Mucosa of descending colon (tissue), 3 donors: ENCODE results near the gene RPS5. TPM values are rescaled to one million over a fixed set of nuclear protein-coding genes. Genes with fewer than 3 reads are reported as not detected.
A peak's percentile ranks its signal among the peaks of the same experiment; 100 is the strongest.
"Not testable (repeated sequence)": the region's sequence is repeated elsewhere in the genome, so short reads cannot be mapped to it uniquely, and the experiment has no call there.

Experiments
- ATAC-seq: fragments of 200-7000 bp; cut with Tn5 transposase; one replicate; pipeline ENCODE4 v1.9.1; 2020; ENCODE audit warnings: mild to moderate bottlenecking, moderate library complexity
- DNase-seq, 3 donors: peaks; one replicate each; pipeline ENCODE4 v3.0.0-alpha.2; 2020
- H3K36me3 ChIP-seq: fragments of 200-600 bp; one replicate; pipeline ENCODE4 v1.8.0; 2021; ENCODE audit warnings: low read depth, mild to moderate bottlenecking
- H3K4me1 ChIP-seq: fragments of 200-600 bp; one replicate; pipeline ENCODE4 v1.8.0; 2021; ENCODE audit warnings: low read depth, mild to moderate bottlenecking
- H3K4me3 ChIP-seq: fragments of 200-600 bp; one replicate; pipeline ENCODE4 v1.8.0; 2021; ENCODE audit warnings: mild to moderate bottlenecking
- H3K9me3 ChIP-seq: fragments of 200-600 bp; one replicate; pipeline ENCODE4 v1.8.0; 2021; ENCODE audit warnings: mild to moderate bottlenecking
- intact Hi-C, 2 donors: fragments of 100-400 bp; cut with DNase I in 1 of 2; cut with micrococcal nuclease in 1 of 2; formaldehyde crosslinking; loops; one replicate each; pipeline versions ENCODE4 v1.11.0 to v1.11.1; 2022; cut with DNase I, micrococcal nuclease
- long read RNA-seq, 2 donors: library from polyadenylated mRNA; unstranded; transcript quantifications; one replicate each; pipeline ENCODE4 v2.0.0, GENCODE V29; 2019 to 2021
- total RNA-seq, 3 donors: library from RNA; stranded (reverse); fragmentation: NEBNext Ultra II Directional in 2 of 3; extraction: Animal tissue kit (Norgen Biotek cat#: 25700) in 2 of 3; gene quantifications; one replicate each; pipeline versions ENCODE4 v1.2.1 to v1.2.4, GENCODE V29; 2021 to 2023
- TF ChIP-seq, protein P1 (sequence below): fragments of 200-600 bp; IDR thresholded peaks from one replicate; pipeline ENCODE4 v1.8.0; 2022; ENCODE audit warnings: antibody characterized with exemption, mild to moderate bottlenecking
- donor health status: DM: no; HTN: no; CAD: no; lungs with moderate emphysema.
- donor health status: DM: no; HTN: no; CAD: no.
- donor health status: DM: no; HTN: yes; CAD: no.

RPS5 gene
- 100 to 1,000 TPM; 692 to 768 (median 754) TPM for total RNA-seq
- long read RNA-seq, donor 1, transcript RPS5-201 (6 exons, 740 nt) = major isoform, 503 of 523 reads
- long read RNA-seq, donor 1, transcript RPS5-202 (5 exons, 1,520 nt) = minor isoform, 6 of 523 reads
- long read RNA-seq, donor 1, partial matches to known transcripts = 11 of 523 reads
- long read RNA-seq, donor 1, other reads (novel, unspliced or antisense) = 2 of 523 reads
- long read RNA-seq, donor 2, transcript RPS5-201 (6 exons, 740 nt) = major isoform, 344 of 356 reads
- long read RNA-seq, donor 2, partial matches to known transcripts = 1 of 356 reads
- long read RNA-seq, donor 2, other reads (novel, unspliced or antisense) = 6 of 356 reads

DNA sequence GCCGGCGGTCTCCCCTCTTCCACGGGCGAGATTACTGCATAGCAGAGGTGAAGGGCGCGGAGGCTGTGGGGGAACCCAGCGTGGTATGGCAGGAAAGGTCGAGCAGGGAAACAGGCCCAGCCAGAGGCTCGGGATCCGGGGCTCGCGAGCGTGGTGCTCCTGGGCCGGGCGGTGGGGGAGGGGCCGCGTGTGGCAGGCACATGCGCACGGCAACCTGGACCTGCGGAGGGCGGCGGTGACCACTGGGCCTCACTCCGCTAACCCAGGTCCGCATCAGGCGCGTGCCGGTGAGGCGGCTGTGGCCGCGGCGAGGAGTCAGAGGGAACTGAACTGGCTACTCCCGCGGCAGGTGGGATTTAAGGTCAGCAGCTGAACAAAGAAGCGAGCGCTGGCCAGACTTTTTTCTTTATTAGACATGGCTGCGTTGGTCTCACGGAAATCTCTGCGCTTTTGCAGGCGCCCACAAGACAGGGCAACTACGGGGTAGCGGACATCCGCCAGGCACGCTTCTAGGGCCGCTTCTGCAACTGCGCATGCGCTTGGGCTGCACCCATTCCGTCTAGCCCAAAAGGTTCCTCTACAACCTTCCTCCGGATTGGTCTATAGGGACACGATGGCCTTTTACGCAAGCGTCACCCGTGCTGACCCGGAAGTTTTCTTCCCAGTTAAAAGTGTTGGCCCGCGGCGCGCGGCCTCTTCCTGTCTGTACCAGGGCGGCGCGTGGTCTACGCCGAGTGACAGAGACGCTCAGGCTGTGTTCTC lies at the start of gene RPS5:
TSS of gene RPS5 (plus strand) at position 694 of the 762 bp plus-strand sequence. CDS start 869 bp downstream, outside the sequence.
- peak within 1 kb of the TSS; percentile 42 for H3K4me3 ChIP-seq
- DNase-seq = peak; percentile 96 to 98 (median 97)
- intact Hi-C loops = no loop called here

DNA sequence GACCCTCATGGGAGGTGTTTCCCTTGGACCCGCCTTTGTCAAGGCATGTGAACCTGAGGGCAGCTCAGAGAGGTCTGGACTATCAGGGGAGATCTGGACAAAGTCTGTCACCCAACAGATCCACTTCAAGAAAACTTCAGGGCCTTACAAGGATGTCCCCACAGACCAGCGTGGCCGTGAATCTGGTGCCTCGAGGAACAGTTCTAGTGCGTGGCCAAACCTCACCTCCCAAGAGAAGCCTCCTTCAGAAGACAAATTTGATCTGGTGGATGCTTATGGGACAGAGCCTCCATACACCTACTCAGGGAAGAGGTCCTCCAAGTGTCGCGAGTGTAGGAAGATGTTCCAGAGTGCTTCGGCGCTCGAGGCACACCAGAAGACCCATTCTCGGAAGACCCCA lies 48.7 kb upstream of the RPS5 start:
- ATAC-seq (no peak), DNase-seq (no peak)
- H3K4me3 ChIP-seq = no peak overlapping the region
- intact Hi-C loops = no loop called here
- no peaks in the 10 kb centered on the region for H3K36me3 ChIP-seq
- H3K4me1 ChIP-seq = no peaks in the 10 kb centered on the region
- TF ChIP-seq, protein P1, sequence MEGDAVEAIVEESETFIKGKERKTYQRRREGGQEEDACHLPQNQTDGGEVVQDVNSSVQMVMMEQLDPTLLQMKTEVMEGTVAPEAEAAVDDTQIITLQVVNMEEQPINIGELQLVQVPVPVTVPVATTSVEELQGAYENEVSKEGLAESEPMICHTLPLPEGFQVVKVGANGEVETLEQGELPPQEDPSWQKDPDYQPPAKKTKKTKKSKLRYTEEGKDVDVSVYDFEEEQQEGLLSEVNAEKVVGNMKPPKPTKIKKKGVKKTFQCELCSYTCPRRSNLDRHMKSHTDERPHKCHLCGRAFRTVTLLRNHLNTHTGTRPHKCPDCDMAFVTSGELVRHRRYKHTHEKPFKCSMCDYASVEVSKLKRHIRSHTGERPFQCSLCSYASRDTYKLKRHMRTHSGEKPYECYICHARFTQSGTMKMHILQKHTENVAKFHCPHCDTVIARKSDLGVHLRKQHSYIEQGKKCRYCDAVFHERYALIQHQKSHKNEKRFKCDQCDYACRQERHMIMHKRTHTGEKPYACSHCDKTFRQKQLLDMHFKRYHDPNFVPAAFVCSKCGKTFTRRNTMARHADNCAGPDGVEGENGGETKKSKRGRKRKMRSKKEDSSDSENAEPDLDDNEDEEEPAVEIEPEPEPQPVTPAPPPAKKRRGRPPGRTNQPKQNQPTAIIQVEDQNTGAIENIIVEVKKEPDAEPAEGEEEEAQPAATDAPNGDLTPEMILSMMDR = no peak
- no peaks in the 10 kb centered on the region for H3K9me3 ChIP-seq

More for the DNA sequence above, at the start of gene RPS5:
- TF ChIP-seq, protein P1 = no peak
- Histone ChIP-seq H3K9me3 (no peaks in the 10 kb centered on the region), H3K36me3 (no peaks in the 10 kb centered on the region), H3K4me1 (peaks cover 19% of the 10 kb centered on the region)
- peak; percentile 95 for ATAC-seq

DNA sequence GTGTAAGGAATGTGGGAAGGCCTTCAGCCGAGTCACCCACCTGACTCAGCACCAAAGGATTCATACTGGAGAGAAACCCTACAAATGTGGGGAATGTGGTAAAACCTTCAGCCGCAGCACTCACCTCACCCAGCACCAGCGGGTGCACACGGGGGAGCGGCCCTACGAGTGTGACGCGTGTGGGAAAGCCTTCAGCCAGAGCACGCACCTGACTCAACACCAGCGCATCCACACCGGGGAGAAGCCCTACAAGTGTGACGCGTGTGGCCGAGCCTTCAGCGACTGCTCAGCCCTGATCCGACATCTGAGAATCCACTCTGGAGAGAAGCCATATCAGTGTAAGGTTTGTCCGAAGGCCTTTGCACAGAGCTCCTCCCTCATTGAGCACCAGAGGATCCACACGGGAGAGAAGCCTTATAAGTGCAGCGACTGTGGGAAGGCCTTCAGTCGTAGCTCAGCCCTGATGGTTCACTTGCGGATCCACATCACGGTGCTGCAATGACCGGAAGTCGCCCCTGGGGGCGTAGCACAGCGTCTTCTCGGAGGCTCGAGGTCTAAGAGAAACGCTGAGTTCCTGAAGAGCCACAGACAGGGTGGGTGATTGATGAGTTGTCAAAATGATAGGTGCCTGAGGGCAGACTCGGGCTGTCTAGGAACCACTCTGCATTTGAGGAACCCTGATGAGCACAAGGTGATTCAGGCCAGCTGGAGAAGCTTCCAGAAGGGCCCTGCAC lies 48.1 kb upstream of the RPS5 start:
- DNase-seq (no peak), ATAC-seq (no peak)
- Histone ChIP-seq H3K36me3 (no peaks in the 10 kb centered on the region), H3K4me1 (no peaks in the 10 kb centered on the region), H3K4me3 (no peak overlapping the region), H3K9me3 (no peaks in the 10 kb centered on the region)
- intact Hi-C loops = no loop called here
- TF ChIP-seq, protein P1 = no peak

DNA sequence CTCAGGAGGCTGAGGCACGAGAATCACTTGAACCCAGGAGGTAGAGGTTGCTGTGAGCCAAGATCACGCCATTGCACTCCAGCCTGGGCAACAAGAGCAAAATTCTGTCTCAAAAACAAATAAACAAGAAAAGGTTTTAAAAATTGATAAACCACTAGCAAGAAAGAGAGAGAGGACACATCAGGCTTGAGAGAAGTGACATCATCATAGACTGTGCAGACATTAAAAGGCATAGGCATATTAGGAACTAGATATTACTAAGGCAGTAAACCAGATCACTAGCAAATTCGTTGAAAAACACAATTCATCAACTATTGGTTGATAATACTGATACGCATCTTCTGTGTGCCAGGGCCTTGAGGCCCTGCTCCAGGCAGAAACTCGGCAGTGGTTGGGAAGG lies 41.5 kb upstream of the RPS5 start:
- DNase-seq = no peak
- TF ChIP-seq, protein P1 = no peak
- no peak for ATAC-seq
- Histone ChIP-seq H3K4me3 (no peak overlapping the region), H3K9me3 (no peaks in the 10 kb centered on the region), H3K36me3 (no peaks in the 10 kb centered on the region), H3K4me1 (no peaks in the 10 kb centered on the region)
- intact Hi-C loops = no loop called here

DNA sequence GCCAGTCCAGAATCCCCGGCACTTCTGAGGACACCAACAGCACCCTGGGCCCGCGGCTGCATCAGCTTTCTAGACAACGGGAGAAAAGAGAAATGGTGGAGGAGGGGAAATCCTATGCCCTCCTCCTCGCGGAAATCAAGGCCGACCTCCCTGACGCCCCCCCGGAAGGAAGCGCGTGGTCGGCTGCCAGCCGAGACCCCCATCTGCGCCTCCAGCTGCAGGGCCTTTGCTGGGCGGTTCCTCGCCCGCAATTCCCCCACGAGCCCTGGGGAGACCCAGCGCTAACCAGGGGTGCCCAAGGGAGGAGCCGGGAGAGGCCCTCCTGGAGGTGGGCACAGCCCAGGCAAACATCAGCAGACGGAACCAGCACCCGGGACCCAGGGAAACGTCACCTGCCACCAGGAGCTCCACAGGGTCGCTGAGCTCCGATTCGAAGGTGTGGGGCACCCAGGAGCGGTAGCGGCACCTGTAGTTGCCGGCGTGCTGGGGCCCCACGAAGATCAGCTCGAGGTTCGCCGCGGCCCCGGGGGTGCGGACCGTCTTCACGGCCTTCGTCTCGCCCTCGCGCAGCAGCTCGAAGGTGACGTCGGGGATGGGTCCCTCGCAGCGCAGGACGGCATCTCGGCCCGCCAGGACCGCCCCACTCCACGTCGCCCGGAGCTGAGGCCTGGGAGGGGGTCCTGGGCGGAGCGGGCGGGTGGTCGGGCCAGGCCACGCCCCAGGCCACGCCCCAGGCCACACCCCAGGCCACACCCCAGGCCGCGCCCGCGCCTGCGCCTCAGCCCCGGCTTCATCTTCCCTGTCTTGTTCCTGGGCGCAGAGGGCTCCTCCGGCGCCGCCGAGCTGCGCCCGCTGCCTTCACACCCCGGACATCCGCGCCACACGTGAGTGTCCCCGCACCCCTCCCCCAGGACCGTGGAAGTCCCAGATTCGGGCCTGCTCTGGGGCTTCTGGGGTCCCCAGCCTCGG lies 39.8 kb upstream of the RPS5 start:
- intact Hi-C loops = no loop called here
- Histone ChIP-seq H3K4me1 (no peaks in the 10 kb centered on the region), H3K36me3 (no peaks in the 10 kb centered on the region), H3K4me3 (peak overlapping the region; percentile 6), H3K9me3 (no peaks in the 10 kb centered on the region)
- DNase-seq = peak; percentile 46 to 80 (median 69)
- TF ChIP-seq, protein P1 = no peak
- peak; percentile 94 for ATAC-seq

DNA sequence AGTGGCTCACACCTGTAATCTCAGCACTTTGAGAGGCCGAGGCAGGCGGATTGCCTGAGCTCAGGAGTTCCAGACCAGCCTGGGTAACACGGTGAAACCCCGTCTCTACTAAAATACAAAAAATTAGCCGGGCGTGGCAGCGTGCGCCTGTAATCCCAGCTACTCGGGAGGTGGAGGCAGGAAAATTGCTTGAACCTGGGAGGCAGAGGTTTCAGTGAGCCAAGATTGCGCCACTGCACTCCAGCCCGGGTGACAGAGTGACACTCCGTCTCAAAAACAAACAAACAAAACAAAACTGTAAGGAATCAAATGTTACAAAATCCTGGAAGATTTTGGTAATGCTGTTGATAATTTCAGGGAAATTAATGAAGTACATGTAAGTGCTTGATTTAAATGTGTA lies 39.0 kb upstream of the RPS5 start:
- H3K9me3 ChIP-seq, DNase-seq, H3K4me1 ChIP-seq, ATAC-seq, H3K36me3 ChIP-seq, intact Hi-C loops, H3K4me3 ChIP-seq: not testable (repeated sequence)
